Stimulated activated CD8-positive, alpha-beta memory T cell treated with anti-CD3 and anti-CD28 coated beads, Interleukin-7, amount 100 ng/mL, for 1 hour (primary cell): ENCODE data around the gene BMS1.
"Not testable (repeated sequence)": the region's sequence is repeated elsewhere in the genome, so short reads cannot be mapped to it uniquely, and the experiment has no call there.

Experiments used
- DNase-seq, 2 donors: peaks; one replicate each; pipeline ENCODE4 v3.0.0-alpha.2; 2020; ENCODE audit warnings: low read depth in 2 of 2

BMS1 gene

GRCh38 chr10:42865716-42866114 lies 83.1 kb downstream of the BMS1 start:
- no peak for DNase-seq

- DNase-seq, result peak; percentile 4 to 13
Observed at GRCh38 chr10:42866115-42866995, 83.8 kb downstream of the BMS1 start.

- DNase-seq, result no peak
Observed at GRCh38 chr10:42867571-42867970, 85.0 kb downstream of the BMS1 start.

GRCh38 chr10:42868530-42868929 lies 85.9 kb downstream of the BMS1 start:
- no peak for DNase-seq

DNA sequence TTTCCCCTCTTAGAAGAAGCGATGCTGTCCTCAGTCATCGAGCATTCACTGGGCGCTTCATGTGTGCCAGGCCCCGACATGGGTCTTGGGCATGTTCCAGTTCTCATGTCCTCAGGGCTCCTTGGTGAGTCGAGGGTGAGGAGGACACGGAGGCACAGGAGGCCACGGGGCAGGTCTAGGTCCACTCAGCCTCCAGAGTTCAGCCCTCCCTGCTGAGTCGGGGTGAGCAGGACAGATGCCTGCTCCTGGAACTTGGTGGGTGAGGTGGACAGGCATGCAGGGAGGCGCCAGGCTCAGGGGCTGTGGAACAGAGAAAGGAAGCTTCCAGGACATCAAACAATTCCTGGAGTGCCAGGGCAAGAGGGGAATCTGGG lies 87.4 kb downstream of the BMS1 start:
- DNase-seq, result no peak

GRCh38 chr10:42871138-42871641 lies 88.6 kb downstream of the BMS1 start:
- DNase-seq, result not testable (repeated sequence)

- DNase-seq, result no peak
Observed at GRCh38 chr10:42871823-42872222, 89.2 kb downstream of the BMS1 start.

DNA sequence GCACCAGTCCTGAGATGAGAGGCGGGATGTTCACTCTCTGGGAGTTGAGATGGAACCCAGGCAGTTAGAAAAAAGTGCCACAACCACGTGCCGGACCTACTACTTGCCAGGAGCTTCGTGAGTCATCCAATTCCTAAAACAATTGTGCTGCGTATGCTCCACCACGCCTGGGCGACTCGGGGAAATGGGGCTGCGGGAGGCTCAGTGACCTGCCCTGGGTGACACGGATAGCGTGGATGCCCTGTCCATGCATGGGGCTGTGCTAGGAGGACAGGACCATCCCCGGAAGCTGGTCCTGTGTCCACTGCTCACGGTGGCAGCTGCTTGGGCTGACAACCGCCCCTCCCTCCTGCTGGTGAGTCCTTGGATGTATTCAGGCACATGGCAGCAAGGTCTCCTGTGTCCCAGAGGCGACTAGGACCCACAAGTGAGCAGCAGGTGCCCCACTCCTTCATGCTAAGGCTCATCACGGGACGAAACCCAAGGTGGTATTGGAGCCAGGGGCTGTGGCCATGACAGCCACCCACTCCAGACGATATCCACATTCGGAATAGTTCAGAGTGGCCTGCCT lies 90.4 kb downstream of the BMS1 start:
- DNase-seq, result no peak

DNA sequence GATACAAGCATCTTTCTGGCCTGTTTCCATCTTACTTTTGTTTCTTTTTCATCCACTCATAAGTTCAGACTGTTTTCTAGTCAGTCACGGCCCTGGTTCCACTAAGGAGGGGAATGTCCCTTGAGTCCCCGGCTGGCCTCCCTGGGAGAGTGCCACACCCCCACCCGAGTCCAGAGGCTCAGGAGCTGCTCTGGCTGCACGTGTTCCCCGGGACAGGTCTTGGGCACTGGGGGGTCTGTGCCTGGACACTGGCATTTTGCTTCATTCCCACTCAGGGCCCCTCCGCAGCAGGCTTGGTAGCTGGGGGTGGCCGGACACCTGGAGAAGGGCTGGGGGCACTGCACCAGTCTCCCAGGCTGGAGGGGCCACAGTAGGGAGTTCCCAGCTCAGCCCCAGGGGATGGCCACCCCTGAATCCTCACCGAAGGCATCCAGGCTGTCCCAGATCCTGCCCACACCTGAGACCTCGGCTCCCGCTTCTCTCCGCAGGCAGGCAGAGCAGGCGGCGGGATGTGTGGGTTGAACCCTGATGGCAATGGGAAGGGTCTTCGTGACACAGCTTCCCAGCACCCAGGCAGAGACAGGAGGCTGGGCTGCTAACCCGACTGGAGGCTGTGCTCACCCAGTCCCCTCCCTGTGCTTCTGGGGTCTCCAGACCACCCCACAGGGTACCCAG lies 92.3 kb downstream of the BMS1 start:
- DNase-seq, result no peak

DNA sequence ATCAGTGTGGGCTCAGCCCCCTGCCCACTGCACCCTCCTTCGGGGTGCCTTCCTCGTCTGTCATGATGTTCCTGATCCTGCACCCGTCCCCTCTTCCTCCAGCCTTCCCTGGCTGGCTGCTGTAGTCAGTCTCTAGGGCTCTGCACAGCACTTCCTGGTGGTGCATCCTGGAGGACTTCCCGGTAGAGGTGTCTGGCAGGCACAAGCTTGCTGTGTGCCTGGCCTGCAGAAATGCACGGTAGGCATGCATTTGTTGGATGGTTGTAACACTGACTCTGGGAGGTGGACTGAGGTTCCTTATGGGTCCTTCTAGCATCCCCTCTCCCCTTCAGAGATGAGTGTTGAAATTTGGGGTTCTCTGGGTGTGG lies 92.8 kb downstream of the BMS1 start:
- DNase-seq, result no peak

GRCh38 chr10:42875798-42876341 lies 93.3 kb downstream of the BMS1 start:
- DNase-seq, result no peak

- no peak for DNase-seq
Observed at GRCh38 chr10:42876476-42876875, 93.9 kb downstream of the BMS1 start.

- no peak for DNase-seq
Observed at GRCh38 chr10:42876945-42877344, 94.3 kb downstream of the BMS1 start.

- DNase-seq, result no peak
Observed at GRCh38 chr10:42877496-42878030, 95.0 kb downstream of the BMS1 start.

DNA sequence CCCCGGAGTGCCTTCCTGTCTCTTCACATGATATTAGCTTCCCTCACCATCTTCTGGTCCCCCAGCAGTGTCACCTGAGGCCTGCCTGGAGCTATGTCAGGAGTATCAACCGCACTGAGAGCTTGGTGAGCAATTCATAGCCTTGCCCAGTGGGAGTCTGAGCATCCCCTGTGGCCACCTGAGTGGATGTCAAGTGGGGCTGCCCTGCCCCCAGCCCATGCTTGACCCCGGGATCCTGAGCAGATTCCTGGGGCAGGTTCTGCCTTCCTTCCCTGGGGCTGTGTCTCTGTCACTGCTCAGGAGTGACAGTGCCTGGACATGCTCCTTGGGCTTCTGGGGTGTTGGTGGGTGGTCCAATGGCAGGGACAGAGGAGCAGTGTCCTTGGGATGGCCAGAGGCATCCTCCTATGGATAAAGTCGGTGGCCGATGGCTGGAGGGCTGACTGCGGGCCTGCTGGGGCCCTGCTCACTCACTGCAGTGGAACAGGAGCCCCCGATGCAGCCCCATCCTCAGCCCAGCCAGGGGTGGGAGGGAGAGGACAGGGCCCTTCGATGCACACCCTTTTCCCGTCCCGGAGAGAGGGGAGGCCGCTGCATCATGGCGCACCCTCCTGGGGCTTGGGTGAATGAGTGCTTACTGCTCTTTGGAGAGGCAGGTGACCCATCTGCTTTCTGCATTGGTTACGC lies 95.7 kb downstream of the BMS1 start:
- DNase-seq, result no peak

GRCh38 chr10:42878821-42879195 lies 96.2 kb downstream of the BMS1 start:
- DNase-seq, result no peak

GRCh38 chr10:42879380-42880254 lies 97.0 kb downstream of the BMS1 start:
- DNase-seq, result no peak

DNA sequence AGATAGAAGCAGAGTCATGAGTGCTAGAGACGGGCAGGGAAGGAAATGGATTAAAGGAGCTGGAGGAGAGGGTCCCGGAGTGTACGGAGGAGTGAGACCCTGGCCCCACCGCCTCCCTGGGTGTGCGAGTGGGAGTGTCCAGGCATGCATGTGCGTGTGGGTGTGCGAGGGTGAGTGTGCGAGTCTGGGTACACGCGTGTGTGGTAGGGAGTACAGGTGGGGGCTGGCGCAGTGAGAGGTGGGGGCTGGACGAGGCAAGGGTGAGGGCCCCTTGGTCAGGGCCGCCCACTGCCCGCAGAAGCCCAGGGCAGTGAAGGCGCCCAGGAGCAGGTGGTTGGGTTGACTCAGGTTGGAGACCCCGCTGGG lies 97.6 kb downstream of the BMS1 start:
- DNase-seq, result no peak

DNA sequence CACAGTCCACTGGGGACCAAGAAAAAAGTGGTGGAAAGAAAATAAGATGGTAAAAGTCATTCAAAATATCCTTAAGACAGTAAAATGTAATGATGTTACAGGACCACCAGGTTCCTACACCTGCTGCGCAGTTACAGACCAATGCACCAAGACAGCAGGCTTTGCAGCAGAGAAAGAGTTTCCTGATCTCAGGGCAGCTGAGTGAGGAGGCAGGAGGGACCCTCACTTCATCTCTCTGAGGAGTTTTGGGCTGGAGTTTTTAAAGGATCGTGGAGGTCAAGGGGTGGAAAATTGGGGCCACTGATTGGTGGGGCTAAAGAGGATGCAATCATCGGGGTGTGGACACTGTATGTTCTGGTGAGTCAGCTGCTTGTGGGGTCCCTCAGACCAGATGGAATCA lies 100.0 kb downstream of the BMS1 start:
- DNase-seq, result no peak
